ENCODE data around the gene CILP2. TPM values are rescaled to one million over a fixed set of nuclear protein-coding genes. Genes with fewer than 3 reads are reported as not detected.

The CILP2 gene
- total and polyA plus RNA-seq, 2 donors (not counting 1 experiment from before 2014, with no cell fraction given): 0.10 to 0.66 TPM

GRCh38 chr19:19595171-19595701 lies 57.2 kb downstream of the CILP2 start:
- no peak overlapping the region for H3K9ac ChIP-seq (ENCODE audit: insufficient read depth, low read length)
- H2AFZ ChIP-seq (ENCODE audit: low read length): no peak overlapping the region
- no peaks in the 10 kb centered on the region for H4K20me1 ChIP-seq (ENCODE audit: control insufficient read depth, extremely low read depth, insufficient read depth, low read length)
- no peak overlapping the region for H3K4me2 ChIP-seq (ENCODE audit: extremely low read depth, insufficient read depth, low read length)
- no peak overlapping the region for H3K4me3 ChIP-seq (replicated peaks in 1 of 4; ENCODE audit: control extremely low read depth in 1 of 4, insufficient read depth in 1 of 4, low read depth in 3 of 4, low read length in 4 of 4)
- TF ChIP-seq CTCF (conservative IDR thresholded peaks at IDR 0.05 in 1 of 2, IDR thresholded peaks at IDR 0.05 in 1 of 2; ENCODE audit: low read depth in 1 of 2, low read length in 2 of 2) (no peak), EZH2 (IDR thresholded peaks at IDR 0.05; ENCODE audit: low read length, missing control alignments) (no peak)
- no peaks in the 10 kb centered on the region for H3K79me2 ChIP-seq (ENCODE audit: control insufficient read depth, insufficient read depth, low read length)
- no peaks in the 10 kb centered on the region for H3K36me3 ChIP-seq (ENCODE audit: control insufficient read depth, insufficient read depth, low read length)
- peaks cover 18% of the 10 kb centered on the region for H3K4me1 ChIP-seq (ENCODE audit: control insufficient read depth, extremely low read depth, insufficient read depth, low read length)
- no peaks in the 10 kb centered on the region for H3K9me3 ChIP-seq (ENCODE audit: control insufficient read depth, insufficient read depth, low read depth, low read length)
- no peak overlapping the region for H3K27ac ChIP-seq (ENCODE audit: insufficient read depth, low read length)
- peak in 1 of 2 donors; percentile 73 for DNase-seq (ENCODE audit: low read depth in 2 of 2)
- H3K27me3 ChIP-seq (ENCODE audit: control insufficient read depth, insufficient read depth, low read length): no peaks in the 10 kb centered on the region

Other genes starting within 250 kb of the CILP2 start
- gene SUGP1, start 217.8 kb upstream of the CILP2 start, total RNA-seq: 15.7 and 27.7 TPM in 2 replicates
- 17.3 and 25.2 TPM in 2 replicates for gene SUGP1, start 217.8 kb upstream of the CILP2 start, polyA plus RNA-seq
- gene MAU2, start 217.4 kb upstream of the CILP2 start, total RNA-seq: 21.1 and 29.4 TPM in 2 replicates
- 11.1 TPM in 2 replicates for gene MAU2, start 217.4 kb upstream of the CILP2 start, polyA plus RNA-seq
- gene GATAD2A, start 132.6 kb upstream of the CILP2 start, total RNA-seq: 28.8 and 31.7 TPM in 2 replicates
- gene GATAD2A, start 132.6 kb upstream of the CILP2 start, polyA plus RNA-seq: 63.5 and 77.2 TPM in 2 replicates
- gene TSSK6, start 22.7 kb upstream of the CILP2 start, total RNA-seq: 3.1 and 5.8 TPM in 2 replicates
- gene TSSK6, start 22.7 kb upstream of the CILP2 start, polyA plus RNA-seq: 0.32 and 0.47 TPM in 2 replicates
- gene NDUFA13, start 22.0 kb upstream of the CILP2 start, total RNA-seq: 215 and 221 TPM in 2 replicates
- 306 and 472 TPM in 2 replicates for gene NDUFA13, start 22.0 kb upstream of the CILP2 start, polyA plus RNA-seq
- gene YJEFN3, start 9.4 kb upstream of the CILP2 start, total RNA-seq: 0.50 and 0.51 TPM in 2 replicates
- gene YJEFN3, start 9.4 kb upstream of the CILP2 start, polyA plus RNA-seq: 0.62 and 0.69 TPM in 2 replicates
- gene PBX4, start 80.4 kb downstream of the CILP2 start, total RNA-seq: 1.5 and 1.7 TPM in 2 replicates
- 0.39 and 1.2 TPM in 2 replicates for gene PBX4, start 80.4 kb downstream of the CILP2 start, polyA plus RNA-seq
- gene LPAR2, start 90.0 kb downstream of the CILP2 start, total RNA-seq: 1.0 and 1.5 TPM in 2 replicates
- 0.81 and 1.3 TPM in 2 replicates for gene LPAR2, start 90.0 kb downstream of the CILP2 start, polyA plus RNA-seq
- gene GMIP, start 105.4 kb downstream of the CILP2 start, total RNA-seq: 2.1 and 5.3 TPM in 2 replicates
- gene GMIP, start 105.4 kb downstream of the CILP2 start, polyA plus RNA-seq: 2.3 and 2.9 TPM in 2 replicates
- gene ATP13A1, start 125.4 kb downstream of the CILP2 start, total RNA-seq: 22.6 and 25.4 TPM in 2 replicates
- 8.5 and 16.8 TPM in 2 replicates for gene ATP13A1, start 125.4 kb downstream of the CILP2 start, polyA plus RNA-seq
- 4.9 and 5.4 TPM in 2 replicates for gene ZNF101, start 130.6 kb downstream of the CILP2 start, total RNA-seq
- gene ZNF101, start 130.6 kb downstream of the CILP2 start, polyA plus RNA-seq: 4.4 and 5.7 TPM in 2 replicates
- gene ZNF14, start 194.8 kb downstream of the CILP2 start, total RNA-seq: 6.2 and 7.9 TPM in 2 replicates
- gene ZNF14, start 194.8 kb downstream of the CILP2 start, polyA plus RNA-seq: 2.6 and 3.7 TPM in 2 replicates

Measured in fibroblast of lung (primary cell).